NCI-H748 (cell line): ENCODE measurements around the gene ARID1A.
A peak's percentile ranks its signal among the peaks of the same experiment; 100 is the strongest.

Source experiments
- DNase-seq: peaks from one replicate; lab custom pipeline; 2025; ENCODE audit not compliant: unreplicated experiment; lab: John Stamatoyannopoulos, UW

The ARID1A gene

GRCh38 chr1:26727476-26727875 lies 31.7 kb downstream of the ARID1A start:
- DNase-seq: no peak

- DNase-seq: no peak
Observed at GRCh38 chr1:26728645-26729044, 32.8 kb downstream of the ARID1A start.

- no peak for DNase-seq
Observed at GRCh38 chr1:26729633-26730032, 33.8 kb downstream of the ARID1A start.

GRCh38 chr1:26730695-26731094 lies 34.9 kb downstream of the ARID1A start:
- DNase-seq: no peak

- DNase-seq: no peak
Observed at GRCh38 chr1:26731233-26731902, 35.6 kb downstream of the ARID1A start.

GRCh38 chr1:26733392-26733791 lies 37.6 kb downstream of the ARID1A start:
- DNase-seq: no peak

- no peak for DNase-seq
Observed at GRCh38 chr1:26733982-26734381, 38.2 kb downstream of the ARID1A start.

GRCh38 chr1:26734501-26735058 lies 38.8 kb downstream of the ARID1A start:
- DNase-seq: no peak

- no peak for DNase-seq
Observed at GRCh38 chr1:26739329-26739914, 43.6 kb downstream of the ARID1A start.

- no peak for DNase-seq
Observed at GRCh38 chr1:26740023-26740634, 44.3 kb downstream of the ARID1A start.

GRCh38 chr1:26740952-26741351 lies 45.1 kb downstream of the ARID1A start:
- DNase-seq: no peak

- DNase-seq: no peak
Observed at GRCh38 chr1:26743426-26744059, 47.7 kb downstream of the ARID1A start.

- DNase-seq: peak; percentile 9
Observed at GRCh38 chr1:26744075-26744959, 48.5 kb downstream of the ARID1A start.

- DNase-seq: no peak
Observed at GRCh38 chr1:26745191-26745590, 49.4 kb downstream of the ARID1A start.

- DNase-seq: no peak
Observed at GRCh38 chr1:26747048-26747447, 51.2 kb downstream of the ARID1A start.

- no peak for DNase-seq
Observed at GRCh38 chr1:26748351-26748750, 52.5 kb downstream of the ARID1A start.

- DNase-seq: no peak
Observed at GRCh38 chr1:26749458-26749857, 53.6 kb downstream of the ARID1A start.

- no peak for DNase-seq
Observed at GRCh38 chr1:26750428-26750827, 54.6 kb downstream of the ARID1A start.

GRCh38 chr1:26752519-26752918 lies 56.7 kb downstream of the ARID1A start:
- no peak for DNase-seq

- DNase-seq: no peak
Observed at GRCh38 chr1:26754086-26754874, 58.5 kb downstream of the ARID1A start.
